Stimulated activated CD8-positive, alpha-beta memory T cell treated with anti-CD3 and anti-CD28 coated beads, Interleukin-12 subunit alpha, Interleukin-12 subunit beta, amount 100 ng/mL, for 24 hours (primary cell): ENCODE data around the gene VIT.

ENCODE experiments used
- DNase-seq: peaks from one replicate; pipeline ENCODE4 v3.0.0-alpha.2; 2020; ENCODE audit errors: extremely low read depth

The VIT gene

GRCh38 chr2:36710858-36711515 lies 14.5 kb downstream of the VIT start:
- no peak for DNase-seq

DNA sequence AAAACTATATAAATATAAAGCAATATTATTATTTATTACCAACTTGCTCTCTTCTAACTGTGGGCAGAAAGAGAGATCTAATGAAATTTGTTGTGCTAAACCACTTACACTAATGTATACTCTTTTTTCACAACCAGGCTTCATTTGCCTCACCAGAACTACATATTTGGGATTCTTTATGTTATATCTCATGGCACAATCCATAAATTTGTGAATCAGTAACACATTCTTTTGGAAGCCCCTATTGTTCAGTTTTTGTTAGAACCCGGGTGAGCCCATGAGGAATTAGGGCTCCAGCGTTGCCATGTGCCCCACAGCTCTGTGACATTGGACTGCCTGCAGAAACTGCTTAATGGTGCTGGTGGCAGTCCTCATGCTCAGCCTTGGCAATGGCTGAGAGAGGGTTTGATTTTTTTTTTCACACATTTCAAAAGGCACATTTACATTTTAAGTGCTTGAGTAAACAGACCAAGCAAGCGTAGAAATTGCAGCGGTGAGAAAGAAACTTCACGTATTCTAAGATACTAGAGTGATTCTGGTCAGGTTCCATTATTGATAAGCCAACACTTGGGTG lies 15.3 kb downstream of the VIT start:
- no peak for DNase-seq

DNA sequence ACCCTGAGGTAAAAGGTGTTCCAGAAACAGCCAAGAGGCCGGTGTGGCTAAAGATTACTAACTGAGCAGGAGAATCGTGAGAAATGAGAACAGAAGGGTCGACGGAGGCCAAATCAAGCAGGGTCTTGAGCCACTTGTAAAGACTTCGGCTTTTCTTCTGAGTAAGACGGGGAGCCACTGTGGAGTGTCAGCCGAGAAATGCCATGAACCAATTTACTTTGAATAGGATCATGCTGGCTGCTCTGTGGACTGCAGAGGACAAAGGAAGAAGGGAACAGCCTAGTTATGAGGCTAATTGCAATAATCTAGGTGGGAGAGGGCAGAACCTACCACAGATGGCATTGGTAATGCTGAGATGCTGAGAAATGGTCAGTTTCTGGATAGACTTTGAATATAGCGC lies 16.8 kb downstream of the VIT start:
- no peak for DNase-seq

GRCh38 chr2:36716111-36716510 lies 19.6 kb downstream of the VIT start:
- no peak for DNase-seq

DNA sequence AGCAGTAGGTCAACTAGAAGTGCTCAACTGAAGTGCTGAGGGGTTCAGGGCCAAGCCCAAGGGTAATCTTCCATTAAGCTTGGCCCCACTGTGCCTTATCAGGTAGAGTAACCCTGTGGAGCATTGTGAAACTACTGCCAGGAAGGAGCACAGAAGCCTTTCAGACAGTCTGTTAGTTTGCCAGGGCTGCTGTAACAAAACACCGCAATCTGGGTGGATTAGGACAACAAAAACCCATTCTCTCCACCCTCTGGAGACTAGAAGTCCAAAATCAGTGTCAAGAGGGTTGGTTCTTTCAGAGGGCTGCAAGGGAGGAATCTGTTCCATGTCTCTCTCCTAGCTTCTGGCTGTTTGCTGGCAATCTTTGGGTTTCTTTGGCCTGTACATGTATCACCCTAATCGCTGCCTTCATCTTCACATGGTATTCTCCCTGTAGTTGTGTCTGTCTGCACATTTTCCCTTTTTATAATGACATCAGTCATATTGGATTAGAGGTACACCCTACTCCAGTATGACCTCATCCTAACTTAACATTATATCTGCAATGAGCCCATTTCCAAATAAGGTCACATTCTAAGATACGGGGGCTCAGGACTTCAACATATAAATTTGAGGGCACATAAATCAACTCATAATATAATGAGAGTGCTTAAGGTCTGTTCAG lies 21.2 kb downstream of the VIT start:
- DNase-seq = no peak

GRCh38 chr2:36727550-36727949 lies 31.0 kb downstream of the VIT start:
- DNase-seq = no peak

DNA sequence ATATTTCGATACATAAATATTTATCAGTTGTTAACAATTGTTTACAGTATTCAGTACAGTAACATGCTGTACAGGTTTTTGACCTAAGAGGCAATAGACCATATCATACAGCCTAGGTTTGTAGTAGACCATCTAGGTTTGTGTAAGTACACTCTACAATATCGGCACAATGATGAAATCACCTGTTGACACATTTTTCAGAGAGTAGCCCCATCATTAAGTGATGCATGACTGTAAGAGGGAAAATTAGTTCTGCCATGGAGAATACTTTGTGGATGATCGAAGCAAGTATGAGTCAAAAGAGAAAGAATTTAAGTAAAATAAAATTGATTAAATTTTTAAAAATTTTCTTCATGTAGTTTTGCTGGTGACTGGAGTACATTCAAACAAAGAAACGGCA lies 32.6 kb downstream of the VIT start:
- no peak for DNase-seq

GRCh38 chr2:36731941-36732672 lies 35.6 kb downstream of the VIT start:
- DNase-seq = no peak

GRCh38 chr2:36732673-36733036 lies 36.1 kb downstream of the VIT start:
- DNase-seq = no peak

GRCh38 chr2:36733215-36733614 lies 36.7 kb downstream of the VIT start:
- no peak for DNase-seq

GRCh38 chr2:36734304-36734703 lies 37.8 kb downstream of the VIT start:
- no peak for DNase-seq

GRCh38 chr2:36737131-36737750 lies 40.7 kb downstream of the VIT start:
- no peak for DNase-seq

DNA sequence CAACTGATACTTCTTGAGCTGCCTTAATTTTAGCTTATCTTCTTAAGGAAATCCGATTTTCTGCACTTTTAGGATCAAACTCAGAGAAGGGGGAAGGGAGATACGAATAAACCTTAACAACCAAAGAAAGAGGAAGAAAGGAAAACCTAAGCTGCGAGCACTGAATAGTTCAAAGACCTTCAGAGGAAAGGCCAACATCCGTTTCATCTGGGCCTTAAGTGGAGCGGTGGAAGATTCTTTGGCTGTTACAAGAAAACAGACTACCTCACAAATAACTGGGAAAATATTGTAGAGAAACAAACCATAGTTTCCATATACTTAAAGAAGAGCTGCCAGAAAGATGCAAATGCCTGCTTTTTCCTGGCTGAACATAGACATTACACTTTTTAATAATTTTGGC lies 43.6 kb downstream of the VIT start:
- no peak for DNase-seq

- DNase-seq = no peak
Observed at GRCh38 chr2:36741188-36741837, 44.8 kb downstream of the VIT start.

- no peak for DNase-seq
Observed at GRCh38 chr2:36743954-36744353, 47.4 kb downstream of the VIT start.

- no peak for DNase-seq
Observed at GRCh38 chr2:36748166-36748565, 51.7 kb downstream of the VIT start.

- DNase-seq = no peak
Observed at GRCh38 chr2:36750101-36750500, 53.6 kb downstream of the VIT start.

- no peak for DNase-seq
Observed at GRCh38 chr2:36753706-36754221, 57.3 kb downstream of the VIT start.

GRCh38 chr2:36754578-36754977 lies 58.1 kb downstream of the VIT start:
- no peak for DNase-seq

DNA sequence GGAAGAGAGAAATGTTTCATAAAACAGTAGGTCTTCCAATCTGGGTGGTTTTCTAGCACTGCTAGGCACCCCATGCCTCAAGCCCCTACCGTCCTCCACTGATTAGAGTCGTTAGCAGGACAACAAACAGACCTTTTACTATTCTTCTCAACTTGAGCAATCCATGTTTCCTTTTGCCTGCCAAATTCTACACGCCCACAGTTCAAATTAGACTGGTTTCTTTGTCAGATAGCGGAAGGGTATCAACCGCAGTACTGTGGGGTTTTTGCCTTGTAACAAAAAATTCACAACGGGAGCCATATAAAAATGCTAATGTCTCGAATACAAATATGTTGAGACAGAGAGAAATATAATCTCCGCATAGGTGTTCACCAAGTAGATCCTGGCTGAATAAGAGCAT lies 59.9 kb downstream of the VIT start:
- no peak for DNase-seq

DNA sequence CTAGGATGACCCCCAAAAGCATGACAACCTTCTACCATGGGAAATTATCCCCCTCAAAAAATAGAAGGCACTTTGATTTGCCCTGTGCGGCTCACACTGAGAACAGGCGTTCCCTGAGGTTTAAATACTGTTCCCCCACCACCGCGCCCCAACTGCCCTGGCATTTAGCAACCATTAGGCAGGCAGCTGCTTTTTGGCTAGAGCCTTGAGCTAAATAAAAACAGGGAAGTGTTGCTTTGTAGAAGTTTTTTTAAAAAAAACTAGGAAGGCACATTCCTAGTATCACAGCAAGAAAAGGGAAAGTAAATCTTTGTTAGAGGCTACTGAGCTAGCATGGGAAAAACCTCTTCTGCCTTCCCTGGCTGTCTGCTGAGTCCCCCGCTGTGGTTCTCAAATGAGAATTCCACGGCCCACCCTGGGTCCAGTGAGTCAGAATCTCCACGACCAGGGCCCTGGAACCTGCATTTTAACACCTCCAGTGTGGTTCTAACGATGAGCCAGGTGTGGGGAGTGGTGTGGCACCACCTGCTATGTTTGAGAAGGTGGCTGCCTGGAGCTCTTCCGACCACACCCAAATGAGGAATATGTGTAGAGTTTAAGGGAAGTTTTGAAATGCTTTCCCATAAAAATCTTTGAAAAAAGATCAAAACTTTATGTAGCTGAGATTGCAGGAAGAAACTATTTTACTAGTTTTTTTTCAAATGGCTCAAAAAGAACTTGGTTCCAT lies 66.4 kb downstream of the VIT start:
- no peak for DNase-seq
